Measurements from ENCODE around the gene NDST1. TPM values are rescaled to one million over a fixed set of nuclear protein-coding genes. Genes with fewer than 3 reads are reported as not detected.

NDST1 gene
- total RNA-seq, 4 donors from 2014 or later, result 94.6 to 157 (median 134) TPM

GRCh38 chr5:150497274-150497988 lies 10.5 kb upstream of the NDST1 start:
- H3K4me1 ChIP-seq, result peaks cover 82% of the 10 kb centered on the region
- no peak for TF ChIP-seq POLR2A (IDR thresholded peaks at IDR 0.05)
- TF ChIP-seq POLR2AphosphoS5 (IDR thresholded peaks at IDR 0.05), result peak in 2 of 3 donors; percentile 19 to 48
- H3K27me3 ChIP-seq, result no peaks in the 10 kb centered on the region
- no peaks in the 10 kb centered on the region for H3K9me3 ChIP-seq
- peak overlapping the region; percentile 82 for H3K27ac ChIP-seq
- H3K36me3 ChIP-seq, result no peaks in the 10 kb centered on the region
- no peak overlapping the region for H3K4me3 ChIP-seq
- 52% methylated on average over 14 of the region's 14 CpGs for WGBS
- DNase-seq (ENCODE audit: low spot score in 2 of 2), result no peak

GRCh38 chr5:150497989-150498317 lies 10.0 kb upstream of the NDST1 start:
- H3K27ac ChIP-seq, result peak overlapping the region; percentile 82
- H3K4me1 ChIP-seq, result peaks cover 82% of the 10 kb centered on the region
- H3K36me3 ChIP-seq, result no peaks in the 10 kb centered on the region
- H3K9me3 ChIP-seq, result no peaks in the 10 kb centered on the region
- H3K27me3 ChIP-seq, result no peaks in the 10 kb centered on the region
- no peak for DNase-seq (ENCODE audit: low spot score in 2 of 2)
- WGBS, result 40% methylated on average over 5 of the region's 5 CpGs
- TF ChIP-seq CTCF (IDR thresholded peaks at IDR 0.05) (no peak), POLR2AphosphoS5 (IDR thresholded peaks at IDR 0.05) (no peak), POLR2A (IDR thresholded peaks at IDR 0.05) (no peak), EP300 (IDR thresholded peaks at IDR 0.05) (no peak)
- no peak overlapping the region for H3K4me3 ChIP-seq

GRCh38 chr5:150498501-150498900 lies 9.4 kb upstream of the NDST1 start:
- Histone ChIP-seq H3K9me3 (no peaks in the 10 kb centered on the region), H3K27me3 (no peaks in the 10 kb centered on the region), H3K4me1 (peaks cover 85% of the 10 kb centered on the region), H3K27ac (peak overlapping the region; percentile 82), H3K4me3 (no peak overlapping the region), H3K36me3 (no peaks in the 10 kb centered on the region)
- TF ChIP-seq EP300 (IDR thresholded peaks at IDR 0.05) (no peak), POLR2AphosphoS5 (IDR thresholded peaks at IDR 0.05) (no peak), CTCF (IDR thresholded peaks at IDR 0.05) (no peak), POLR2A (IDR thresholded peaks at IDR 0.05) (no peak)
- DNase-seq (ENCODE audit: low spot score in 2 of 2), result no peak
- WGBS, result 64% methylated on average over 6 of the region's 6 CpGs

- Histone ChIP-seq H3K4me3 (no peak overlapping the region), H3K36me3 (no peaks in the 10 kb centered on the region), H3K27ac (peak overlapping the region; percentile 82), H3K9me3 (no peaks in the 10 kb centered on the region), H3K4me1 (peaks cover 85% of the 10 kb centered on the region), H3K27me3 (no peaks in the 10 kb centered on the region)
- no peak for TF ChIP-seq POLR2AphosphoS5 (IDR thresholded peaks at IDR 0.05)
- no peak for TF ChIP-seq POLR2A (IDR thresholded peaks at IDR 0.05)
- TF ChIP-seq EP300 (IDR thresholded peaks at IDR 0.05), result no peak
- no peak for TF ChIP-seq CTCF (IDR thresholded peaks at IDR 0.05)
- no peak for DNase-seq (ENCODE audit: low spot score in 2 of 2)
Observed at GRCh38 chr5:150498971-150499370, 9.0 kb upstream of the NDST1 start.

GRCh38 chr5:150499437-150499956 lies 8.4 kb upstream of the NDST1 start:
- Histone ChIP-seq H3K36me3 (no peaks in the 10 kb centered on the region), H3K4me3 (no peak overlapping the region), H3K9me3 (no peaks in the 10 kb centered on the region), H3K4me1 (peaks cover 86% of the 10 kb centered on the region), H3K27me3 (no peaks in the 10 kb centered on the region), H3K27ac (peak overlapping the region; percentile 82)
- 86% methylated on average over 4 of the region's 7 CpGs for WGBS
- no peak for DNase-seq (ENCODE audit: low spot score in 2 of 2)
- no peak for TF ChIP-seq CTCF (IDR thresholded peaks at IDR 0.05)
- TF ChIP-seq POLR2A (IDR thresholded peaks at IDR 0.05), result no peak
- TF ChIP-seq EP300 (IDR thresholded peaks at IDR 0.05), result no peak
